GM19455 (cell line): ENCODE data around the gene AXIN1.

Source experiments
- ATAC-seq: cut with Tn5 transposase; IDR thresholded peaks from one replicate; pipeline ENCODE4 v1.9.1; 2021; ENCODE audit not compliant: unreplicated experiment

Gene AXIN1

DNA sequence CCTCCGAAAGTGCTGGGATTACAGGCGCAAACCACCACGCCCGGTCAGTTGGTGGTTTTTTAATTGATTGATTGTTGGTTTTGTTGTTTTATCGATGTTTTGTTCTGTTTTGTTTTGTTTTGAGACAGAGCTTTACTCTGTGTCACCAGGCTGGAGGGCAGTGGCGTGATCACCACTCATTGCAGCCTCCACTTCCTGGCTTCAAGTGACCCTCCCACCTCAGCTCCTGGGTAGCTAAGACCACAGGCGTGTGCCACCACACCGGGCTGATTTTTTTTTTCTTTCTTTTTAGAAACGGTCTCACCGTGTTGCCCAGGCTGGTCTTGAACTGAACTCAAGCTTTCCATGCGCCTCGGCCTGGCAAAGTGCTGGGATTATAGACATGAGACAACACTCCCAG is 105.5 kb downstream of the AXIN1 start:
- ATAC-seq: no peak

DNA sequence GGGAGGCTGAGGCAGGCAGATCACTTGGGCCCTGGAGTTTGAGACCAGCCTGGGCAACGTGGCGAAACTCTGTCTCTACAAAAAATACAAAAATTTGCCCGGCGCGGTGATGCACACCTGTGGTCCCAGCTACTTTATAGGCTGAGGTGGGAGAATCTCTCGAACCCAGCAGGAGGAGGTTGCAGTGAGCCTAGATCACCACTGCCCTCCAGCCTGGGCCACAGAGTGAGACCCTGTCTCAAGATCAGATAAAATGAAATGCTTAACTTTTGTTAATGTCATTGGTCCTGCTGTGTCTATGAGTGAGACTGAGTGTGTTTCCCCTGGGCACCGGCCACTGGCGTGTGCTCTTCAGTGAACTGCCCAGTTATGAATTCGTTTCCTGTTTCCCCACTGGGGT is 107.4 kb downstream of the AXIN1 start:
- no peak for ATAC-seq

DNA sequence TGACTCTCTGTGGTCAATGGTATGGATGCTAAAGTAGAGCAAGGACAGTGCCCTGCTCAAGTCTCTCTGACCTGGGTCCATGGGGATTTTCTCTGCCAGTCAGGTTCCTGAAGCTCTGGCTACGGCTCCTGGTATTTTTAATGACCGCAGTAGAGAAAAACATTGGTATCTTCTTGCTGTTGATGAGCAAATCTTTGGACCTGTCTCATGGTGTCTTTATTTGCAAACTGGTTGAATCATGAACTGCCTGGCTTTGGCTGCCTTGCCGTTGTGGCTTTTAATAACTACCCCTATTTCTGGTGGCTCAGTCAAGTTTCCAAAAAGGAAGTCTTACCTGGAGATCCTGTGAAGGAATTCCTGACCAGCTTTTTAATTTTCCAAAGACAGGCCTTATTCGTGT is 109.2 kb downstream of the AXIN1 start:
- ATAC-seq: no peak

DNA sequence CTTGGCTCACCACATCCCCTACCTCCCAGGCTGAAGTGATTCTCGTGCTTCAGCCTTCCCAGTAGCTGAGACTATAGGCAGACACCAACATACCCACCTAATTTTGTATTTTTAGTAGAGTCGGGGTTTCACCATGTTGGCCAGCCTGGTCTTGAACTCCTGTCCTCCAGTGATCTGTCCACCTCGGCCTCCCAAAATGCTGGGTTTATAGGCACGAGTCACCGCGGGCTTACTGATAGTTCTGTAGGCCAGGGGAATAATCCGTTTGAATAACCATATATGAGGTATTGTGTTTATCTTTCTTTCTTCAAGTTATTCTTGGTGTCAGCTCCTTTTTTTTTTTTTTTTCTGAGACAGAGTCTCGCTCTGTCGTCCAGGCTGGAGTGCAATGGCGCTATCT is 110.2 kb downstream of the AXIN1 start:
- no peak for ATAC-seq

DNA sequence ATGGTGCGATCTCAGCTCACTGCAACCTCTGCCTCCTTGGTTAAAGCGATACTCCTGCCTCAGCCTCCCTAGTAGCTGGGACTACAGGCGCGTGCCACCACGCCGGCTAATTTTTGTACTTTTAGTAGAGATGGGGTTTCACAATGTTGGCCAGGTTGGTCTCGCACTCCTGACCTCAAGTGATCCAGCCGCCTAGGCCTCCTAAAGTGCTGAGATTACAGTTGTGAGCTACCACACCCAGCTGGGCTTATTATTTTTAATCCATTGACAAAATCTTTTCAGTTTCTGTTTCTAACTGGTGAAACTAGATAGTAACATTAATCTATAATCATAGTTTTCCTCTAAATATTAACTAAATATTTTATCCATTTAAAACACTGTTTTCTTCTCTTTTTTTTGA is 112.0 kb downstream of the AXIN1 start:
- ATAC-seq: no peak

DNA sequence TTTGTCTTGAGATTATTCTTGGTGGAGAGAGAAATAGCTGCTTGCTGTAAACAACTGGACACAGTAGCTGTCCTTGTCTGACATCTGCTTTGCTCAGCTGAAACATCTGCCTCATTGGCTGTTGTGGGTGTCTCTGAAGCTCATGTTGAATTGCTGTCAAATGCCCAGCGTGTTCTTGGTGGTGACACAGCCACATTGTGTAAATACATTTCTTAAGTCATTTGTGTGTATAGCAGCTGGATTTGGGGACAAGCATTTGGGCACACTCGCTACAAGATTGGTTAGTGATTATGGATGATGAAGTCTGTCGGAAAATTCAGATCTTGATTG is 112.6 kb downstream of the AXIN1 start:
- ATAC-seq: no peak
